Endothelial cell of umbilical vein (primary cell): ENCODE results near the gene ARHGEF11.

ENCODE experiments used
- EZH2 ChIP-seq: IDR thresholded peaks from 2 replicates; pipeline ENCODE4 v1.6.1; 2012; ENCODE audit warnings: borderline replicate concordance, low read depth, mild to moderate bottlenecking, moderate library complexity, low read length, inconsistent platforms; ENCODE audit not compliant: severe bottlenecking
- JUN ChIP-seq: IDR thresholded peaks from 2 replicates; pipeline ENCODE4 v1.6.1; 2011; ENCODE audit warnings: borderline replicate concordance, low read depth; ENCODE audit not compliant: insufficient read length, insufficient read depth
- MYC ChIP-seq: IDR thresholded peaks from one replicate; pipeline ENCODE4 v1.6.1; 2011; ENCODE audit warnings: mild to moderate bottlenecking, low read depth, low read length
- POLR2A ChIP-seq: IDR thresholded peaks from 2 replicates; pipeline ENCODE4 v1.6.1; 2012; ENCODE audit warnings: low read depth, mild to moderate bottlenecking, control low read depth, low read length
- POLR2AphosphoS5 ChIP-seq: IDR thresholded peaks from 2 replicates; pipeline ENCODE4 v1.6.1; 2012; ENCODE audit warnings: low read depth, mild to moderate bottlenecking, control low read depth, low read length, moderate library complexity; ENCODE audit not compliant: insufficient read depth
- TF ChIP-seq, protein P1 (sequence below), 2 donors: IDR thresholded peaks; 1 replicate in 1 of 2; 2 replicates in 1 of 2; pipeline ENCODE4 v1.5.1; 2011; ENCODE audit warnings: low read length in 2 of 2, mild to moderate bottlenecking in 2 of 2, moderate library complexity in 2 of 2, control low read depth in 1 of 2, inconsistent platforms in 1 of 2, low read depth in 1 of 2; ENCODE audit not compliant: insufficient read depth in 1 of 2; ENCODE audit errors: extremely low read depth in 1 of 2
- TF ChIP-seq, protein P2 (sequence below): IDR thresholded peaks from 2 replicates; pipeline ENCODE4 v1.6.1; 2011; ENCODE audit not compliant: insufficient read depth, insufficient read length

DNA sequence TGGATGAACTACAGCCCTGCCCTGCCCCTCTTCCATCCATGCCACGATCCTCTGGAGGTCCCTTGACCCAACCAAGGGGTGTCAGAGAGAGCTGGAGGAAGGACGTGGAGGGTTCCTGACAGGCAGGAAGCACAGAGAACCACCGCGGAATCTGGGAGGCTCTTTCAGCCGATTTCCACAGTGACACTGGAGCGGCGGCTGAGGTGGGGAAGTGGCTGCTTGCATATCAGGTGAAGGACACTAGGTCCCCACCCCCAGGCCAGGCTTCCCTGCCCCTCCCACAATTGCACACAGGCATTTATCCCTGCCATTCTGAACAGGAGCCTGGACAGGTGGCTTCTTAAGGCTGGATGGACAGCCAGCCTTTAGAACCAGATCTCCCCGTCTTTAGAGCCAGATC is 107.7 kb downstream of the ARHGEF11 start:
- TF ChIP-seq, protein P1, sequence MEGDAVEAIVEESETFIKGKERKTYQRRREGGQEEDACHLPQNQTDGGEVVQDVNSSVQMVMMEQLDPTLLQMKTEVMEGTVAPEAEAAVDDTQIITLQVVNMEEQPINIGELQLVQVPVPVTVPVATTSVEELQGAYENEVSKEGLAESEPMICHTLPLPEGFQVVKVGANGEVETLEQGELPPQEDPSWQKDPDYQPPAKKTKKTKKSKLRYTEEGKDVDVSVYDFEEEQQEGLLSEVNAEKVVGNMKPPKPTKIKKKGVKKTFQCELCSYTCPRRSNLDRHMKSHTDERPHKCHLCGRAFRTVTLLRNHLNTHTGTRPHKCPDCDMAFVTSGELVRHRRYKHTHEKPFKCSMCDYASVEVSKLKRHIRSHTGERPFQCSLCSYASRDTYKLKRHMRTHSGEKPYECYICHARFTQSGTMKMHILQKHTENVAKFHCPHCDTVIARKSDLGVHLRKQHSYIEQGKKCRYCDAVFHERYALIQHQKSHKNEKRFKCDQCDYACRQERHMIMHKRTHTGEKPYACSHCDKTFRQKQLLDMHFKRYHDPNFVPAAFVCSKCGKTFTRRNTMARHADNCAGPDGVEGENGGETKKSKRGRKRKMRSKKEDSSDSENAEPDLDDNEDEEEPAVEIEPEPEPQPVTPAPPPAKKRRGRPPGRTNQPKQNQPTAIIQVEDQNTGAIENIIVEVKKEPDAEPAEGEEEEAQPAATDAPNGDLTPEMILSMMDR (IDR thresholded peaks at IDR 0.05; ENCODE audit: extremely low read depth in 1 of 2, insufficient read depth in 1 of 2, low read depth in 1 of 2, low read length in 2 of 2), result no peak
- TF ChIP-seq MYC, result no peak
- TF ChIP-seq POLR2AphosphoS5, result no peak
- TF ChIP-seq POLR2A, result no peak
- no peak for TF ChIP-seq EZH2
- no peak for TF ChIP-seq JUN
- TF ChIP-seq, protein P2, sequence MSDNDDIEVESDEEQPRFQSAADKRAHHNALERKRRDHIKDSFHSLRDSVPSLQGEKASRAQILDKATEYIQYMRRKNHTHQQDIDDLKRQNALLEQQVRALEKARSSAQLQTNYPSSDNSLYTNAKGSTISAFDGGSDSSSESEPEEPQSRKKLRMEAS, result no peak
